HK-2 (cell line): ENCODE measurements around the gene KCNK3.
A peak's percentile ranks its signal among the peaks of the same experiment; 100 is the strongest.
"Not testable (repeated sequence)": the region's sequence is repeated elsewhere in the genome, so short reads cannot be mapped to it uniquely, and the experiment has no call there.

ENCODE experiments used
- DNase-seq: peaks from one replicate; pipeline ENCODE4 v3.0.0-alpha.2; 2018; ENCODE audit not compliant: unreplicated experiment

The KCNK3 gene

GRCh38 chr2:26730549-26731344 lies 38.2 kb downstream of the KCNK3 start:
- no peak for DNase-seq

GRCh38 chr2:26731714-26732113 lies 39.2 kb downstream of the KCNK3 start:
- DNase-seq, result no peak

- DNase-seq, result no peak
Measured at GRCh38 chr2:26732446-26732845, 39.9 kb downstream of the KCNK3 start.

- DNase-seq, result no peak
Measured at GRCh38 chr2:26733413-26733812, 40.9 kb downstream of the KCNK3 start.

- no peak for DNase-seq
Measured at GRCh38 chr2:26735097-26735496, 42.6 kb downstream of the KCNK3 start.

GRCh38 chr2:26735883-26736588 lies 43.5 kb downstream of the KCNK3 start:
- no peak for DNase-seq

GRCh38 chr2:26737221-26737620 lies 44.7 kb downstream of the KCNK3 start:
- no peak for DNase-seq

GRCh38 chr2:26738481-26738880 lies 46.0 kb downstream of the KCNK3 start:
- DNase-seq, result no peak

- no peak for DNase-seq
Measured at GRCh38 chr2:26739514-26739913, 47.0 kb downstream of the KCNK3 start.

GRCh38 chr2:26740346-26740745 lies 47.8 kb downstream of the KCNK3 start:
- no peak for DNase-seq

GRCh38 chr2:26740890-26741302 lies 48.4 kb downstream of the KCNK3 start:
- DNase-seq, result no peak

- DNase-seq, result no peak
Measured at GRCh38 chr2:26742048-26742770, 49.7 kb downstream of the KCNK3 start.

GRCh38 chr2:26743852-26744251 lies 51.3 kb downstream of the KCNK3 start:
- no peak for DNase-seq

- DNase-seq, result no peak
Measured at GRCh38 chr2:26744953-26745352, 52.4 kb downstream of the KCNK3 start.

- peak; percentile 83 for DNase-seq
Measured at GRCh38 chr2:26745609-26746327, 53.2 kb downstream of the KCNK3 start.

- no peak for DNase-seq
Measured at GRCh38 chr2:26746934-26747333, 54.4 kb downstream of the KCNK3 start.

GRCh38 chr2:26749787-26750420 lies 57.4 kb downstream of the KCNK3 start:
- DNase-seq, result peak; percentile 34

- DNase-seq, result not testable (repeated sequence)
Measured at GRCh38 chr2:26750467-26750866, 57.9 kb downstream of the KCNK3 start.

- no peak for DNase-seq
Measured at GRCh38 chr2:26752656-26753055, 60.1 kb downstream of the KCNK3 start.

GRCh38 chr2:26754539-26754938 lies 62.0 kb downstream of the KCNK3 start:
- no peak for DNase-seq

- DNase-seq, result peak; percentile 51
Measured at GRCh38 chr2:26754972-26755670, 62.6 kb downstream of the KCNK3 start.
